Measurements from ENCODE around the gene STARD4. TPM values are rescaled to one million over a fixed set of nuclear protein-coding genes. Genes with fewer than 3 reads are reported as not detected.

Gene STARD4
- total RNA-seq, 2 experiments from 2014 or later, result 52.3 to 55.9 TPM

- Mint-ChIP-seq H3K36me3 (ENCODE audit: low read depth) (no peaks in the 10 kb centered on the region), H3K27me3 (ENCODE audit: low read depth) (peaks cover 3% of the 10 kb centered on the region), H3K27ac (no peak overlapping the region), H3K4me1 (ENCODE audit: low read depth) (peaks cover 4% of the 10 kb centered on the region), H3K9me3 (ENCODE audit: insufficient read depth) (no peaks in the 10 kb centered on the region), H3K4me3 (no peak overlapping the region)
- ChIA-PET CTCF (interaction anchor here (2.7 kb wide), 1 partner anchor 13 kb away, joined by 14 read pairs; no protein-coding TSS in a partner anchor), POLR2A (no interaction called here)
- ATAC-seq, result no peak
- DNase-seq, result no peak
Observed at GRCh38 chr5:111518777-111519176, 6.4 kb upstream of the STARD4 start.

- ChIA-PET POLR2A (no interaction called here), CTCF (interaction anchor here (2.7 kb wide), 1 partner anchor 14 kb away, joined by 14 read pairs; no protein-coding TSS in a partner anchor)
- DNase-seq (no peak), ATAC-seq (no peak)
- Mint-ChIP-seq H3K9me3 (ENCODE audit: insufficient read depth) (no peaks in the 10 kb centered on the region), H3K4me3 (no peak overlapping the region), H3K4me1 (ENCODE audit: low read depth) (peaks cover 10% of the 10 kb centered on the region), H3K27me3 (ENCODE audit: low read depth) (peaks cover 3% of the 10 kb centered on the region), H3K36me3 (ENCODE audit: low read depth) (no peaks in the 10 kb centered on the region), H3K27ac (no peak overlapping the region)
Observed at GRCh38 chr5:111517853-111518501, 5.6 kb upstream of the STARD4 start.

GRCh38 chr5:111514087-111514486 lies 1.8 kb upstream of the STARD4 start:
- Mint-ChIP-seq H3K4me3 (no peak overlapping the region), H3K36me3 (ENCODE audit: low read depth) (peaks cover 12% of the 10 kb centered on the region), H3K4me1 (ENCODE audit: low read depth) (peaks cover 32% of the 10 kb centered on the region), H3K9me3 (ENCODE audit: insufficient read depth) (no peaks in the 10 kb centered on the region), H3K27ac (no peak overlapping the region), H3K27me3 (ENCODE audit: low read depth) (no peaks in the 10 kb centered on the region)
- CTCF ChIA-PET, result interaction anchor here (2.7 kb wide), 1 partner anchor 17 kb away, joined by 20 read pairs; no protein-coding TSS in a partner anchor
- ATAC-seq, result no peak
- no peak for DNase-seq
- POLR2A ChIA-PET, result no interaction called here

GRCh38 chr5:111513131-111513520 lies 791 bp upstream of the STARD4 start:
- Mint-ChIP-seq H3K9me3 (ENCODE audit: insufficient read depth) (no peaks in the 10 kb centered on the region), H3K4me1 (ENCODE audit: low read depth) (peaks cover 39% of the 10 kb centered on the region), H3K27me3 (ENCODE audit: low read depth) (no peaks in the 10 kb centered on the region), H3K4me3 (peak overlapping the region; percentile 98), H3K36me3 (ENCODE audit: low read depth) (peaks cover 17% of the 10 kb centered on the region), H3K27ac (peak overlapping the region; percentile 97)
- ChIA-PET POLR2A (no interaction called here), CTCF (interaction anchor here (2.7 kb wide), 1 partner anchor 18 kb away, joined by 20 read pairs; no protein-coding TSS in a partner anchor)
- ATAC-seq (no peak), DNase-seq (peak; percentile 58)

- H3K9me3 Mint-ChIP-seq (ENCODE audit: insufficient read depth), result no peaks in the 10 kb centered on the region
- H3K4me3 Mint-ChIP-seq, result peak overlapping the region; percentile 98
- DNase-seq (peak; percentile 43), ATAC-seq (peak; percentile 11)
- H3K27me3 Mint-ChIP-seq (ENCODE audit: low read depth), result no peaks in the 10 kb centered on the region
- ChIA-PET CTCF (interaction anchor here (1.1 to 6.9 kb wide), 4 partner anchors 12 to 354 kb away, joined by 3 to 49 read pairs (median 6); no protein-coding TSS in a partner anchor), POLR2A (interaction anchor here (0.6 to 1.8 kb wide), 7 partner anchors 12 to 649 kb away, joined by 3 to 15 read pairs (median 5); no protein-coding TSS in a partner anchor)
- H3K36me3 Mint-ChIP-seq (ENCODE audit: low read depth), result peaks cover 23% of the 10 kb centered on the region
- peaks cover 50% of the 10 kb centered on the region for H3K4me1 Mint-ChIP-seq (ENCODE audit: low read depth)
- H3K27ac Mint-ChIP-seq, result peak overlapping the region; percentile 97
Observed at GRCh38 chr5:111511831-111512374, 432 bp downstream of the STARD4 start.

GRCh38 chr5:111511174-111511830 lies 1.0 kb downstream of the STARD4 start:
- peak overlapping the region; percentile 98 for H3K4me3 Mint-ChIP-seq
- H3K27me3 Mint-ChIP-seq (ENCODE audit: low read depth), result no peaks in the 10 kb centered on the region
- no peaks in the 10 kb centered on the region for H3K9me3 Mint-ChIP-seq (ENCODE audit: insufficient read depth)
- CTCF ChIA-PET, result interaction anchor here (0.6 to 6.9 kb wide), 7 partner anchors 12 to 650 kb away, joined by 3 to 49 read pairs (median 3); no protein-coding TSS in a partner anchor
- peaks cover 54% of the 10 kb centered on the region for H3K4me1 Mint-ChIP-seq (ENCODE audit: low read depth)
- no peak for DNase-seq
- peaks cover 23% of the 10 kb centered on the region for H3K36me3 Mint-ChIP-seq (ENCODE audit: low read depth)
- POLR2A ChIA-PET, result interaction anchor here (0.8 to 1.8 kb wide), 6 partner anchors 13 to 650 kb away, joined by 3 to 15 read pairs (median 6); no protein-coding TSS in a partner anchor
- peak overlapping the region; percentile 97 for H3K27ac Mint-ChIP-seq
- no peak for ATAC-seq

GRCh38 chr5:111509119-111509518 lies 3.2 kb downstream of the STARD4 start:
- ChIA-PET POLR2A (no interaction called here), CTCF (interaction anchor here (1.4 to 6.9 kb wide), 4 partner anchors 22 to 652 kb away, joined by 4 to 49 read pairs (median 8); no protein-coding TSS in a partner anchor)
- H3K4me3 Mint-ChIP-seq, result peak overlapping the region; percentile 32

GRCh38 chr5:111507276-111507675 lies 5.1 kb downstream of the STARD4 start:
- ATAC-seq (no peak), DNase-seq (no peak)
- Mint-ChIP-seq H3K27me3 (ENCODE audit: low read depth) (no peaks in the 10 kb centered on the region), H3K4me1 (ENCODE audit: low read depth) (peaks cover 53% of the 10 kb centered on the region), H3K4me3 (no peak overlapping the region), H3K27ac (no peak overlapping the region), H3K9me3 (ENCODE audit: insufficient read depth) (no peaks in the 10 kb centered on the region), H3K36me3 (ENCODE audit: low read depth) (peaks cover 46% of the 10 kb centered on the region)
- POLR2A ChIA-PET, result interaction anchor here (1.4 kb wide), 1 partner anchor 250 kb away, joined by 3 read pairs; no protein-coding TSS in a partner anchor
- CTCF ChIA-PET, result interaction anchor here (0.8 to 6.9 kb wide), 4 partner anchors 10 to 228 kb away, joined by 3 to 49 read pairs (median 7); no protein-coding TSS in a partner anchor

More at GRCh38 chr5:111509119-111509518, 3.2 kb downstream of the STARD4 start:
- no peak for ATAC-seq
- no peak for DNase-seq
- Mint-ChIP-seq H3K4me1 (ENCODE audit: low read depth) (peaks cover 61% of the 10 kb centered on the region), H3K36me3 (ENCODE audit: low read depth) (peaks cover 35% of the 10 kb centered on the region), H3K27ac (no peak overlapping the region), H3K27me3 (ENCODE audit: low read depth) (no peaks in the 10 kb centered on the region), H3K9me3 (ENCODE audit: insufficient read depth) (no peaks in the 10 kb centered on the region)

GRCh38 chr5:111505096-111505495 lies 7.2 kb downstream of the STARD4 start:
- Mint-ChIP-seq H3K27me3 (ENCODE audit: low read depth) (no peaks in the 10 kb centered on the region), H3K36me3 (ENCODE audit: low read depth) (peaks cover 49% of the 10 kb centered on the region), H3K27ac (no peak overlapping the region), H3K4me3 (no peak overlapping the region), H3K9me3 (ENCODE audit: insufficient read depth) (no peaks in the 10 kb centered on the region), H3K4me1 (ENCODE audit: low read depth) (peaks cover 43% of the 10 kb centered on the region)
- POLR2A ChIA-PET, result no interaction called here
- CTCF ChIA-PET, result no interaction called here
- DNase-seq, result no peak
- no peak for ATAC-seq

GRCh38 chr5:111502956-111503355 lies 9.4 kb downstream of the STARD4 start:
- H3K27ac Mint-ChIP-seq, result no peak overlapping the region
- no peaks in the 10 kb centered on the region for H3K9me3 Mint-ChIP-seq (ENCODE audit: insufficient read depth)
- POLR2A ChIA-PET, result no interaction called here
- ATAC-seq (no peak), DNase-seq (no peak)
- no peak overlapping the region for H3K4me3 Mint-ChIP-seq
- no peaks in the 10 kb centered on the region for H3K27me3 Mint-ChIP-seq (ENCODE audit: low read depth)
- peaks cover 59% of the 10 kb centered on the region for H3K36me3 Mint-ChIP-seq (ENCODE audit: low read depth)
- peaks cover 41% of the 10 kb centered on the region for H3K4me1 Mint-ChIP-seq (ENCODE audit: low read depth)
- CTCF ChIA-PET, result no interaction called here

- Mint-ChIP-seq H3K36me3 (ENCODE audit: low read depth) (peaks cover 63% of the 10 kb centered on the region), H3K4me1 (ENCODE audit: low read depth) (peaks cover 31% of the 10 kb centered on the region), H3K4me3 (peak overlapping the region; percentile 34), H3K9me3 (ENCODE audit: insufficient read depth) (no peaks in the 10 kb centered on the region), H3K27ac (no peak overlapping the region), H3K27me3 (ENCODE audit: low read depth) (no peaks in the 10 kb centered on the region)
- POLR2A ChIA-PET, result no interaction called here
- DNase-seq (no peak), ATAC-seq (no peak)
- CTCF ChIA-PET, result no interaction called here
Observed at GRCh38 chr5:111498346-111498745, 14.0 kb downstream of the STARD4 start.

Measured in activated CD8-positive, alpha-beta T cell treated with anti-CD3 and anti-CD28 coated beads, Interleukin-2, amount 10 ng/mL, durations not matched to agents 7 days and 5 days (primary cell).